HG03565 (cell line): ENCODE measurements around the gene OLFM2.
"Not testable (repeated sequence)": the region's sequence is repeated elsewhere in the genome, so short reads cannot be mapped to it uniquely, and the experiment has no call there.

Experiments
- ATAC-seq: cut with Tn5 transposase; IDR thresholded peaks from one replicate; pipeline ENCODE4 v1.9.1; 2021; ENCODE audit warnings: mild to moderate bottlenecking, moderate library complexity; ENCODE audit not compliant: unreplicated experiment

The OLFM2 gene

GRCh38 chr19:9936326-9937000 is at the start of gene OLFM2:
TSS of gene OLFM2 (minus strand) at chr19:9936515. CDS start at chr19:9936366, 149 bp downstream.
- no peak for ATAC-seq

GRCh38 chr19:9981406-9982260 is 45.3 kb upstream of the OLFM2 start:
- ATAC-seq = no peak

GRCh38 chr19:9972103-9972502 is 35.8 kb upstream of the OLFM2 start:
- no peak for ATAC-seq

- no peak for ATAC-seq
Observed at GRCh38 chr19:9971166-9971897, 35.0 kb upstream of the OLFM2 start.

- ATAC-seq = no peak
Observed at GRCh38 chr19:9970481-9970880, 34.2 kb upstream of the OLFM2 start.

- ATAC-seq = no peak
Observed at GRCh38 chr19:9969688-9969975, 33.3 kb upstream of the OLFM2 start.

- ATAC-seq = no peak
Observed at GRCh38 chr19:9968820-9969687, 32.7 kb upstream of the OLFM2 start.

GRCh38 chr19:9967326-9967725 is 31.0 kb upstream of the OLFM2 start:
- ATAC-seq = no peak

GRCh38 chr19:9966448-9966847 is 30.1 kb upstream of the OLFM2 start:
- ATAC-seq = no peak

GRCh38 chr19:9966024-9966423 is 29.7 kb upstream of the OLFM2 start:
- no peak for ATAC-seq

GRCh38 chr19:9962623-9963290 is 26.4 kb upstream of the OLFM2 start:
- no peak for ATAC-seq

- no peak for ATAC-seq
Observed at GRCh38 chr19:9961103-9961502, 24.8 kb upstream of the OLFM2 start.

- ATAC-seq = no peak
Observed at GRCh38 chr19:9958379-9958821, 22.1 kb upstream of the OLFM2 start.

GRCh38 chr19:9956956-9957355 is 20.6 kb upstream of the OLFM2 start:
- no peak for ATAC-seq

GRCh38 chr19:9953802-9954542 is 17.7 kb upstream of the OLFM2 start:
- ATAC-seq = no peak

- no peak for ATAC-seq
Observed at GRCh38 chr19:9952276-9952675, 16.0 kb upstream of the OLFM2 start.

- no peak for ATAC-seq
Observed at GRCh38 chr19:9947441-9947840, 11.1 kb upstream of the OLFM2 start.

- not testable (repeated sequence) for ATAC-seq
Observed at GRCh38 chr19:9946528-9947125, 10.3 kb upstream of the OLFM2 start.

GRCh38 chr19:9945319-9945966 is 9.1 kb upstream of the OLFM2 start:
- ATAC-seq = no peak
